Measurements from ENCODE around the gene SPTBN1.

SPTBN1 gene

GRCh38 chr2:54553075-54553474 lies 96.9 kb downstream of the SPTBN1 start:
- H3K4me2 ChIP-seq (ENCODE audit: insufficient read depth, low read length, poor library complexity, severe bottlenecking), result no peak overlapping the region
- no peak overlapping the region for H4K8ac ChIP-seq (ENCODE audit: low read depth, low read length)
- no peak overlapping the region for H3K4ac ChIP-seq (ENCODE audit: low read length)
- H2BK12ac ChIP-seq (ENCODE audit: low read length), result no peak overlapping the region
- WGBS, 2 donors (ENCODE audit: extremely low coverage in 2 of 2, insufficient read length in 2 of 2, insufficient replicate concordance in 1 of 2), result no CpG with 5 or more reads among the region's 2 CpGs
- H3K4me1 ChIP-seq (ENCODE audit: control insufficient read depth in 2 of 2, insufficient read depth in 1 of 2, low read depth in 1 of 2, low read length in 2 of 2), result peaks cover 5 to 11% of the 10 kb centered on the region in 2 donors
- no peak for DNase-seq (ENCODE audit: low spot score)
- H2BK120ac ChIP-seq (ENCODE audit: low read depth, low read length), result no peak overlapping the region
- H3K23ac ChIP-seq (ENCODE audit: low read depth, low read length, poor library complexity), result no peak overlapping the region
- H2AFZ ChIP-seq (ENCODE audit: low read length), result no peak overlapping the region
- no peak overlapping the region for H3K14ac ChIP-seq (ENCODE audit: low read length)
- no peaks in the 10 kb centered on the region for H3K9me3 ChIP-seq (replicated peaks in 1 of 2; ENCODE audit: control insufficient read depth in 2 of 2, insufficient read depth in 1 of 2, low read depth in 1 of 2, low read length in 2 of 2)
- no peak overlapping the region for H2BK15ac ChIP-seq (ENCODE audit: low read length)
- H3K4me3 ChIP-seq (ENCODE audit: low read length in 2 of 2), result no peak overlapping the region
- H3K18ac ChIP-seq (ENCODE audit: low read length), result no peak overlapping the region
- H3K27ac ChIP-seq (replicated peaks; ENCODE audit: low read length), result no peak overlapping the region
- no peaks in the 10 kb centered on the region for H3K36me3 ChIP-seq (replicated peaks in 1 of 2; ENCODE audit: control insufficient read depth in 2 of 2, insufficient read depth in 2 of 2, low read length in 2 of 2)
- no peak overlapping the region for H3K9ac ChIP-seq (ENCODE audit: low read depth, low read length, poor library complexity)
- H4K91ac ChIP-seq (ENCODE audit: low read depth, low read length, poor library complexity), result no peak overlapping the region
- H3K27me3 ChIP-seq (ENCODE audit: control insufficient read depth in 3 of 3, insufficient read depth in 3 of 3, low read depth in 1 of 3, low read length in 3 of 3), result no peaks in the 10 kb centered on the region
- H2AK5ac ChIP-seq (ENCODE audit: low read depth, low read length), result no peak overlapping the region
- H3K79me1 ChIP-seq (ENCODE audit: low read depth, low read length), result no peaks in the 10 kb centered on the region
- H2BK5ac ChIP-seq (ENCODE audit: low read length), result no peak overlapping the region

- Histone ChIP-seq H3K9ac (ENCODE audit: low read depth, low read length, poor library complexity) (no peak overlapping the region), H3K23ac (ENCODE audit: low read depth, low read length, poor library complexity) (no peak overlapping the region), H3K4ac (ENCODE audit: low read length) (no peak overlapping the region), H4K8ac (ENCODE audit: low read depth, low read length) (no peak overlapping the region), H3K9me3 (replicated peaks in 1 of 2; ENCODE audit: control insufficient read depth in 2 of 2, insufficient read depth in 1 of 2, low read depth in 1 of 2, low read length in 2 of 2) (no peaks in the 10 kb centered on the region), H2BK15ac (ENCODE audit: low read length) (no peak overlapping the region), H3K18ac (ENCODE audit: low read length) (no peak overlapping the region), H3K4me3 (ENCODE audit: low read length in 2 of 2) (no peak overlapping the region), H2BK12ac (ENCODE audit: low read length) (no peak overlapping the region), H3K14ac (ENCODE audit: low read length) (no peak overlapping the region), H3K79me1 (ENCODE audit: low read depth, low read length) (no peaks in the 10 kb centered on the region), H4K91ac (ENCODE audit: low read depth, low read length, poor library complexity) (no peak overlapping the region), H2AK5ac (ENCODE audit: low read depth, low read length) (no peak overlapping the region), H3K27ac (replicated peaks; ENCODE audit: low read length) (no peak overlapping the region), H3K36me3 (replicated peaks in 1 of 2; ENCODE audit: control insufficient read depth in 2 of 2, insufficient read depth in 2 of 2, low read length in 2 of 2) (no peaks in the 10 kb centered on the region), H3K4me1 (ENCODE audit: control insufficient read depth in 2 of 2, insufficient read depth in 1 of 2, low read depth in 1 of 2, low read length in 2 of 2) (peaks cover 5 to 11% of the 10 kb centered on the region in 2 donors), H2BK120ac (ENCODE audit: low read depth, low read length) (no peak overlapping the region), H3K4me2 (ENCODE audit: insufficient read depth, low read length, poor library complexity, severe bottlenecking) (no peak overlapping the region), H2BK5ac (ENCODE audit: low read length) (no peak overlapping the region), H2AFZ (ENCODE audit: low read length) (no peak overlapping the region), H3K27me3 (ENCODE audit: control insufficient read depth in 3 of 3, insufficient read depth in 3 of 3, low read depth in 1 of 3, low read length in 3 of 3) (no peaks in the 10 kb centered on the region)
- no CpG with 5 or more reads among the region's 1 CpG for WGBS, 2 donors (ENCODE audit: extremely low coverage in 2 of 2, insufficient read length in 2 of 2, insufficient replicate concordance in 1 of 2)
- DNase-seq (ENCODE audit: low spot score), result no peak
Measured at GRCh38 chr2:54553775-54554174, 97.6 kb downstream of the SPTBN1 start.

GRCh38 chr2:54555318-54555837 lies 99.3 kb downstream of the SPTBN1 start:
- H3K27ac ChIP-seq (replicated peaks; ENCODE audit: low read length), result no peak overlapping the region
- H2BK5ac ChIP-seq (ENCODE audit: low read length), result no peak overlapping the region
- no peak overlapping the region for H3K18ac ChIP-seq (ENCODE audit: low read length)
- DNase-seq (ENCODE audit: low spot score), result no peak
- no peaks in the 10 kb centered on the region for H3K36me3 ChIP-seq (replicated peaks in 1 of 2; ENCODE audit: control insufficient read depth in 2 of 2, insufficient read depth in 2 of 2, low read length in 2 of 2)
- H3K4me2 ChIP-seq (ENCODE audit: insufficient read depth, low read length, poor library complexity, severe bottlenecking), result no peak overlapping the region
- H3K4me1 ChIP-seq (ENCODE audit: control insufficient read depth in 2 of 2, insufficient read depth in 1 of 2, low read depth in 1 of 2, low read length in 2 of 2), result peaks cover 5 to 11% of the 10 kb centered on the region in 2 donors
- no peaks in the 10 kb centered on the region for H3K27me3 ChIP-seq (ENCODE audit: control insufficient read depth in 3 of 3, insufficient read depth in 3 of 3, low read depth in 1 of 3, low read length in 3 of 3)
- no peak overlapping the region for H3K14ac ChIP-seq (ENCODE audit: low read length)
- WGBS, 2 donors (ENCODE audit: extremely low coverage in 2 of 2, insufficient read length in 2 of 2, insufficient replicate concordance in 1 of 2), result no CpG with 5 or more reads among the region's 3 CpGs
- H2BK120ac ChIP-seq (ENCODE audit: low read depth, low read length), result no peak overlapping the region
- no peak overlapping the region for H4K8ac ChIP-seq (ENCODE audit: low read depth, low read length)
- H2AFZ ChIP-seq (ENCODE audit: low read length), result no peak overlapping the region
- H3K9ac ChIP-seq (ENCODE audit: low read depth, low read length, poor library complexity), result no peak overlapping the region
- no peak overlapping the region for H3K23ac ChIP-seq (ENCODE audit: low read depth, low read length, poor library complexity)
- no peak overlapping the region for H3K4ac ChIP-seq (ENCODE audit: low read length)
- H3K4me3 ChIP-seq (ENCODE audit: low read length in 2 of 2), result no peak overlapping the region
- no peak overlapping the region for H2BK12ac ChIP-seq (ENCODE audit: low read length)
- H4K91ac ChIP-seq (ENCODE audit: low read depth, low read length, poor library complexity), result no peak overlapping the region
- H2BK15ac ChIP-seq (ENCODE audit: low read length), result no peak overlapping the region
- H3K79me1 ChIP-seq (ENCODE audit: low read depth, low read length), result no peaks in the 10 kb centered on the region
- H2AK5ac ChIP-seq (ENCODE audit: low read depth, low read length), result no peak overlapping the region
- no peaks in the 10 kb centered on the region for H3K9me3 ChIP-seq (replicated peaks in 1 of 2; ENCODE audit: control insufficient read depth in 2 of 2, insufficient read depth in 1 of 2, low read depth in 1 of 2, low read length in 2 of 2)

GRCh38 chr2:54556621-54557121 lies 100.5 kb downstream of the SPTBN1 start:
- no peak overlapping the region for H3K23ac ChIP-seq (ENCODE audit: low read depth, low read length, poor library complexity)
- no peak overlapping the region for H2BK120ac ChIP-seq (ENCODE audit: low read depth, low read length)
- H3K9me3 ChIP-seq (replicated peaks in 1 of 2; ENCODE audit: control insufficient read depth in 2 of 2, insufficient read depth in 1 of 2, low read depth in 1 of 2, low read length in 2 of 2), result no peaks in the 10 kb centered on the region
- no peaks in the 10 kb centered on the region for H3K36me3 ChIP-seq (replicated peaks in 1 of 2; ENCODE audit: control insufficient read depth in 2 of 2, insufficient read depth in 2 of 2, low read length in 2 of 2)
- DNase-seq (ENCODE audit: low spot score), result no peak
- H3K4me2 ChIP-seq (ENCODE audit: insufficient read depth, low read length, poor library complexity, severe bottlenecking), result no peak overlapping the region
- H2AK5ac ChIP-seq (ENCODE audit: low read depth, low read length), result no peak overlapping the region
- no peak overlapping the region for H3K27ac ChIP-seq (replicated peaks; ENCODE audit: low read length)
- no peaks in the 10 kb centered on the region for H3K79me1 ChIP-seq (ENCODE audit: low read depth, low read length)
- H3K14ac ChIP-seq (ENCODE audit: low read length), result no peak overlapping the region
- no peak overlapping the region for H3K9ac ChIP-seq (ENCODE audit: low read depth, low read length, poor library complexity)
- H3K4me1 ChIP-seq (ENCODE audit: control insufficient read depth in 2 of 2, insufficient read depth in 1 of 2, low read depth in 1 of 2, low read length in 2 of 2), result peaks cover 2 to 11% of the 10 kb centered on the region in 2 donors
- no peak overlapping the region for H3K4ac ChIP-seq (ENCODE audit: low read length)
- H2BK15ac ChIP-seq (ENCODE audit: low read length), result no peak overlapping the region
- H2BK12ac ChIP-seq (ENCODE audit: low read length), result no peak overlapping the region
- H2AFZ ChIP-seq (ENCODE audit: low read length), result no peak overlapping the region
- no peak overlapping the region for H3K4me3 ChIP-seq (ENCODE audit: low read length in 2 of 2)
- no CpG with 5 or more reads among the region's 2 CpGs for WGBS, 2 donors (ENCODE audit: extremely low coverage in 2 of 2, insufficient read length in 2 of 2, insufficient replicate concordance in 1 of 2)
- no peak overlapping the region for H4K91ac ChIP-seq (ENCODE audit: low read depth, low read length, poor library complexity)
- H3K18ac ChIP-seq (ENCODE audit: low read length), result no peak overlapping the region
- H3K27me3 ChIP-seq (ENCODE audit: control insufficient read depth in 3 of 3, insufficient read depth in 3 of 3, low read depth in 1 of 3, low read length in 3 of 3), result no peaks in the 10 kb centered on the region
- H4K8ac ChIP-seq (ENCODE audit: low read depth, low read length), result no peak overlapping the region
- no peak overlapping the region for H2BK5ac ChIP-seq (ENCODE audit: low read length)
